Upper lobe of right lung (tissue), 1 donor: ENCODE measurements around the gene SMIM1. TPM values are rescaled to one million over a fixed set of nuclear protein-coding genes. Genes with fewer than 3 reads are reported as not detected.

Experiments
- ATAC-seq: fragments of 200-7000 bp; cut with Tn5 transposase; one replicate; pipeline ENCODE4 v1.9.1; 2020; ENCODE audit warnings: mild to moderate bottlenecking, moderate library complexity
- DNase-seq: peaks from one replicate; pipeline ENCODE4 v3.0.0-alpha.2; 2020
- H3K27ac ChIP-seq: fragments of 200-600 bp; one replicate; pipeline ENCODE4 v1.8.0; 2022
- H3K27me3 ChIP-seq: fragments of 200-600 bp; one replicate; pipeline ENCODE4 v1.8.0; 2022; ENCODE audit warnings: mild to moderate bottlenecking
- H3K36me3 ChIP-seq: fragments of 200-600 bp; one replicate; pipeline ENCODE4 v1.8.0; 2022
- H3K4me1 ChIP-seq: fragments of 200-600 bp; one replicate; pipeline ENCODE4 v1.8.0; 2022
- H3K4me3 ChIP-seq: fragments of 200-600 bp; one replicate; pipeline ENCODE4 v1.8.0; 2022; ENCODE audit warnings: mild to moderate bottlenecking
- H3K9me3 ChIP-seq: fragments of 200-600 bp; one replicate; pipeline ENCODE4 v1.8.0; 2022
- CTCF ChIP-seq: fragments of 200-600 bp; IDR thresholded peaks from one replicate; pipeline ENCODE4 v1.8.0; 2022; ENCODE audit warnings: antibody characterized with exemption
- intact Hi-C: fragments of 100-400 bp; cut with DNase I; formaldehyde crosslinking; loops from one replicate; pipeline ENCODE4 v1.11.0; 2022
- total RNA-seq: library from RNA; stranded (reverse); fragmentation: NEBNext Ultra II Directional; extraction: Animal tissue kit (Norgen Biotek cat#: 25700); gene quantifications from one replicate; pipeline ENCODE4 v1.2.1, GENCODE V29; 2021
- donor health status: DM: no; HTN: yes; CAD: no; lungs with severe emphysema.

SMIM1 gene
- total RNA-seq, 1 donor from 2014 or later: 9.3 TPM

- peaks cover 13% of the 10 kb centered on the region for H3K4me1 ChIP-seq
Observed at GRCh38 chr1:3771108-3772026, 1.2 kb upstream of the SMIM1 start.

GRCh38 chr1:3772027-3772714 is 378 bp upstream of the SMIM1 start:
- peak; percentile 88 for ATAC-seq
- intact Hi-C loops: no loop called here
- DNase-seq: peak; percentile 97
- Histone ChIP-seq H3K9me3 (no peaks in the 10 kb centered on the region), H3K27ac (peak overlapping the region; percentile 63), H3K36me3 (no peaks in the 10 kb centered on the region), H3K27me3 (no peaks in the 10 kb centered on the region), H3K4me1 (peaks cover 13% of the 10 kb centered on the region), H3K4me3 (peak overlapping the region; percentile 61)
- no peak for TF ChIP-seq CTCF

More at GRCh38 chr1:3771108-3772026, 1.2 kb upstream of the SMIM1 start:
- intact Hi-C loops: no loop called here
- Histone ChIP-seq H3K36me3 (no peaks in the 10 kb centered on the region), H3K4me3 (peak overlapping the region; percentile 61), H3K9me3 (no peaks in the 10 kb centered on the region), H3K27ac (no peak overlapping the region), H3K27me3 (no peaks in the 10 kb centered on the region)
- no peak for DNase-seq
- no peak for TF ChIP-seq CTCF
- ATAC-seq: no peak

DNA sequence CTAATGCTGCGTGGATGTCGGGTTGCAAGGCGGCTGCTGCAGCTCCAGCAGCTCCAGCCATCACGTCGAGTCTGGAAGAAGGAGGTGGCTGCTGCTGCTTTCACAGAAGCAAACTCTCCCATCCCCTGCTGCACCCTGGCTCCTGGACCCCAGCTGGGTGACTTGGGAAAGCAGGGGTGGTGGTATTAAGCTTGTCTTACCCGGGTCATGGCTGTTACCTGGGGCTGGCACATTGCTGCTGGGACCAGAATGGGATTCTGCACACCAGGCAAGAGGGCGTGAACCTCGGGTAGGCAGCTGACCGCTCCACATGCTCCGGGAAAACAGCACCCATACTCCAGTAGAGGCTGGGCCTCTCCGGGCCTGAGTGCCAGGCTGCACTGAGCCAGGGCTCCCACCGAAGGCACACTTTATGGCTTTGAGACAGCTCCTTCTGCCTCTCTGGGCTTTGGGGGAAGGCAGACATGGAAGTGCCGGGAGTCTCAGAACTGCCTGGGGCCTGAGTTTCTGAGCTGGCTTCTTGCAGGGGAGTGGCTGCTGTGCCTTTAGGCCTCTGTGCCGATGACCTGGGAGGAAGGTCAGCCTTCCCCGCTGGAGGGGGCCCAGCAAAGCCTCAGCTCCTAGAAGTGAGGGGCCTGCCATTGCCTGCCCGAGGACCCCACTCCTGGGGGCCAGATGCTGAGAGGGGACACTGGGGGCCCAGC is 1.2 kb downstream of the SMIM1 start:
- intact Hi-C loops: no loop called here
- H3K4me3 ChIP-seq: peak overlapping the region; percentile 61
- peaks cover 13% of the 10 kb centered on the region for H3K4me1 ChIP-seq
- H3K27me3 ChIP-seq: no peaks in the 10 kb centered on the region
- H3K27ac ChIP-seq: no peak overlapping the region
- ATAC-seq (no peak), DNase-seq (no peak)
- no peak for TF ChIP-seq CTCF
- H3K9me3 ChIP-seq: no peaks in the 10 kb centered on the region
- H3K36me3 ChIP-seq: peaks cover under 1% of the 10 kb centered on the region

GRCh38 chr1:3774276-3774945 is 1.9 kb downstream of the SMIM1 start:
- TF ChIP-seq CTCF: no peak
- intact Hi-C loops: no loop called here
- no peaks in the 10 kb centered on the region for H3K27me3 ChIP-seq
- peaks cover 13% of the 10 kb centered on the region for H3K4me1 ChIP-seq
- DNase-seq: no peak
- no peaks in the 10 kb centered on the region for H3K9me3 ChIP-seq
- no peak for ATAC-seq
- H3K27ac ChIP-seq: no peak overlapping the region
- no peak overlapping the region for H3K4me3 ChIP-seq
- H3K36me3 ChIP-seq: peaks cover 7% of the 10 kb centered on the region

GRCh38 chr1:3774946-3775489 is 2.5 kb downstream of the SMIM1 start:
- no peaks in the 10 kb centered on the region for H3K27me3 ChIP-seq
- TF ChIP-seq CTCF: no peak
- peaks cover 13% of the 10 kb centered on the region for H3K4me1 ChIP-seq
- no peaks in the 10 kb centered on the region for H3K9me3 ChIP-seq
- DNase-seq: no peak
- no peak overlapping the region for H3K27ac ChIP-seq
- ATAC-seq: no peak
- peaks cover 13% of the 10 kb centered on the region for H3K36me3 ChIP-seq
- no peak overlapping the region for H3K4me3 ChIP-seq
- intact Hi-C loops: no loop called here
